Natural killer cell (primary cell): ENCODE results near the gene ZNF830. TPM values are rescaled to one million over a fixed set of nuclear protein-coding genes. Genes with fewer than 3 reads are reported as not detected.

Source experiments
- ATAC-seq, 3 donors: fragments of 150-1000 bp in 2 of 3; fragments of 200-7000 bp in 1 of 3; cut with Tn5 transposase; 1 replicate in 1 of 3; 2 replicates in 2 of 3; pipeline ENCODE4 v1.10.0; 2021; ENCODE audit warnings: mild to moderate bottlenecking in 2 of 3, moderate library complexity in 2 of 3
- DNase-seq, 2 donors: peaks; one replicate each; pipeline versions ENCODE4 v3.0.0 to v3.0.0-alpha.2; 2013 to 2021; ENCODE audit warnings: mixed read lengths in 1 of 2
- H3K27ac ChIP-seq: one replicate; pipeline ENCODE4 v1.5.1; 2013; ENCODE audit warnings: mild to moderate bottlenecking, low read length
- H3K27me3 ChIP-seq: one replicate; pipeline ENCODE4 v1.6.1; 2013; ENCODE audit warnings: low read length; ENCODE audit not compliant: control insufficient read depth, insufficient read depth
- H3K36me3 ChIP-seq: one replicate; pipeline ENCODE4 v1.6.1; 2013; ENCODE audit warnings: low read length; ENCODE audit not compliant: control insufficient read depth, insufficient read depth
- H3K4me1 ChIP-seq: one replicate; pipeline ENCODE4 v1.6.1; 2013; ENCODE audit warnings: low read length; ENCODE audit not compliant: control insufficient read depth, insufficient read depth
- H3K4me3 ChIP-seq: one replicate; pipeline ENCODE4 v1.5.1; 2013; ENCODE audit warnings: low read length
- H3K9me3 ChIP-seq: one replicate; pipeline ENCODE4 v1.6.1; 2013; ENCODE audit warnings: low read length; ENCODE audit not compliant: control insufficient read depth, insufficient read depth
- H3K27ac Mint-ChIP-seq, 2 donors: one replicate each; pipeline ENCODE4 v1.8.0; 2022; ENCODE audit warnings: mild to moderate bottlenecking in 2 of 2, mixed read lengths in 2 of 2, moderate library complexity in 1 of 2
- H3K27me3 Mint-ChIP-seq, 2 donors: one replicate each; pipeline ENCODE4 v1.8.0; 2022; ENCODE audit warnings: low read depth in 2 of 2, mixed read lengths in 2 of 2
- H3K36me3 Mint-ChIP-seq: one replicate; pipeline ENCODE4 v1.8.0; 2022; ENCODE audit warnings: mixed read lengths
- H3K4me1 Mint-ChIP-seq, 2 donors: one replicate each; pipeline ENCODE4 v1.8.0; 2022; ENCODE audit warnings: mixed read lengths in 2 of 2
- H3K4me3 Mint-ChIP-seq: one replicate; pipeline ENCODE4 v1.8.0; 2022; ENCODE audit warnings: mild to moderate bottlenecking, moderate library complexity, mixed read lengths
- H3K9me3 Mint-ChIP-seq, 2 donors: one replicate each; pipeline ENCODE4 v1.8.0; 2022; ENCODE audit warnings: mixed read lengths in 2 of 2
- WGBS: methylation state at CpG from one replicate; pipeline ENCODE4 v1.1.7; 2013; ENCODE audit warnings: missing lambda C conversion rate; ENCODE audit not compliant: insufficient coverage; 5-methylcytosine and 5-hydroxymethylcytosine counted together
- intact Hi-C: fragments of 100-400 bp; cut with micrococcal nuclease; formaldehyde crosslinking; loops from one replicate; pipeline ENCODE4 v1.14.2; 2022
- total RNA-seq, 4 donors: library from RNA; stranded (reverse); fragments of 120-200 nt in 1 of 4; gene quantifications; one replicate each; pipeline versions ENCODE4 v1.2.3 to v1.2.4, GENCODE V29; 2013 to 2022
- TF ChIP-seq, protein P1 (sequence below): fragments of 200-600 bp; IDR thresholded peaks from one replicate; pipeline ENCODE4 v1.8.0; 2022; ENCODE audit warnings: antibody characterized with exemption

The ZNF830 gene
- 10 to 100 TPM; 33.2 to 44.4 (median 34.3) TPM for total RNA-seq
- 39.9 TPM for total RNA-seq (2013)

GRCh38 chr17:34961093-34961911, at the start of gene ZNF830, which contains the start of gene CCT6B:
TSS of gene ZNF830 (plus strand) at chr17:34961540. CDS start at chr17:34961567, 27 bp downstream.
TSS of gene CCT6B (minus strand) at chr17:34961460. CDS start at chr17:34961393, 67 bp downstream.
- peak within 1 kb of the TSS; percentile 95 for H3K4me3 ChIP-seq
- H3K27ac ChIP-seq = peak within 1 kb of the TSS; percentile 97
- H3K9me3 ChIP-seq = no peaks in the 10 kb centered on the region
- under 1% methylated on average over 65 of the region's 65 CpGs for WGBS
- H3K36me3 ChIP-seq = peaks cover 18% of the 10 kb centered on the region
- Mint-ChIP-seq H3K4me3 (peak within 1 kb of the TSS; percentile 100), H3K27me3 (peaks cover 12 to 18% of the 10 kb centered on the region in 2 donors), H3K36me3 (peaks cover 21% of the 10 kb centered on the region), H3K27ac (peak within 1 kb of the TSS; percentile 99 to 100), H3K9me3 (peaks cover 0 to 4% of the 10 kb centered on the region in 2 donors), H3K4me1 (peaks cover 28 to 32% of the 10 kb centered on the region in 2 donors)
- intact Hi-C loops = loop anchor here (1.0 kb wide), 2 partner anchors 19 to 128 kb away; partner anchors contain the start of gene LIG3
- H3K27me3 ChIP-seq = no peaks in the 10 kb centered on the region
- peak; percentile 92 to 94 (median 93) for ATAC-seq
- DNase-seq = peak; percentile 89 to 97
- H3K4me1 ChIP-seq = peaks cover 15% of the 10 kb centered on the region
- TF ChIP-seq, protein P1, sequence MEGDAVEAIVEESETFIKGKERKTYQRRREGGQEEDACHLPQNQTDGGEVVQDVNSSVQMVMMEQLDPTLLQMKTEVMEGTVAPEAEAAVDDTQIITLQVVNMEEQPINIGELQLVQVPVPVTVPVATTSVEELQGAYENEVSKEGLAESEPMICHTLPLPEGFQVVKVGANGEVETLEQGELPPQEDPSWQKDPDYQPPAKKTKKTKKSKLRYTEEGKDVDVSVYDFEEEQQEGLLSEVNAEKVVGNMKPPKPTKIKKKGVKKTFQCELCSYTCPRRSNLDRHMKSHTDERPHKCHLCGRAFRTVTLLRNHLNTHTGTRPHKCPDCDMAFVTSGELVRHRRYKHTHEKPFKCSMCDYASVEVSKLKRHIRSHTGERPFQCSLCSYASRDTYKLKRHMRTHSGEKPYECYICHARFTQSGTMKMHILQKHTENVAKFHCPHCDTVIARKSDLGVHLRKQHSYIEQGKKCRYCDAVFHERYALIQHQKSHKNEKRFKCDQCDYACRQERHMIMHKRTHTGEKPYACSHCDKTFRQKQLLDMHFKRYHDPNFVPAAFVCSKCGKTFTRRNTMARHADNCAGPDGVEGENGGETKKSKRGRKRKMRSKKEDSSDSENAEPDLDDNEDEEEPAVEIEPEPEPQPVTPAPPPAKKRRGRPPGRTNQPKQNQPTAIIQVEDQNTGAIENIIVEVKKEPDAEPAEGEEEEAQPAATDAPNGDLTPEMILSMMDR = no peak

DNA sequence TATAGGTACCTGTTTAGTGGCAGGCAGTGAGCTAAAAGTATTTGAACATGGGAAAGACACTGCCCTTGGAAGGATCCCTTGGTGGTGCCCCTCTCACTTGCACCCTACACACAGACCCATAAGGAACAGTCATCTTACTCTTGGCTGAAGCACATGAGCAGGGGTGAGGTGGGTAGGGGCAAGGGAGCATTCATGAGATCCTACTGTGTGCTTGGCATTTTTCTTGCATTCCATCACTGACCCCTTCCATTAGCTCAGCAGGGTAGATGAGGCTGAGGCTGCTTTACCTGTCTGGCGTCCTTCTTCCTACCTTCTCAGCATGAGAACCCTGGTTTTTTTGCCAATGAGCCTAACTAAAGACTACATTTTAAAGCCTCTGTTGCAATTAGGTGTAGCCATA, 48.3 kb upstream of the ZNF830 start:
- no peak for DNase-seq
- ATAC-seq = no peak
- no peaks in the 10 kb centered on the region for H3K9me3 ChIP-seq
- H3K36me3 Mint-ChIP-seq = no peaks in the 10 kb centered on the region
- TF ChIP-seq, protein P1 = no peak
- H3K27ac Mint-ChIP-seq = no peak overlapping the region
- H3K27ac ChIP-seq = no peak overlapping the region
- intact Hi-C loops = no loop called here
- H3K4me1 ChIP-seq = no peaks in the 10 kb centered on the region
- no peak overlapping the region for H3K4me3 ChIP-seq
- H3K9me3 Mint-ChIP-seq = no peaks in the 10 kb centered on the region
- H3K27me3 Mint-ChIP-seq = peaks cover 2 to 13% of the 10 kb centered on the region in 2 donors
- H3K4me1 Mint-ChIP-seq = no peaks in the 10 kb centered on the region
- H3K36me3 ChIP-seq = no peaks in the 10 kb centered on the region
- 90% methylated on average over 1 of the region's 1 CpG for WGBS
- H3K4me3 Mint-ChIP-seq = no peak overlapping the region
- no peaks in the 10 kb centered on the region for H3K27me3 ChIP-seq

- H3K9me3 ChIP-seq = no peaks in the 10 kb centered on the region
- no peaks in the 10 kb centered on the region for H3K36me3 ChIP-seq
- H3K27ac ChIP-seq = no peak overlapping the region
- H3K27me3 ChIP-seq = no peaks in the 10 kb centered on the region
- H3K36me3 Mint-ChIP-seq = no peaks in the 10 kb centered on the region
- H3K27me3 Mint-ChIP-seq = peaks cover 1 to 4% of the 10 kb centered on the region in 2 donors
- no peak overlapping the region for H3K4me3 ChIP-seq
- no peaks in the 10 kb centered on the region for H3K4me1 ChIP-seq
- TF ChIP-seq, protein P1 = no peak
- ATAC-seq (no peak), DNase-seq (no peak)
- H3K27ac Mint-ChIP-seq = no peak overlapping the region
- H3K4me3 Mint-ChIP-seq = no peak overlapping the region
- intact Hi-C loops = no loop called here
- no peaks in the 10 kb centered on the region for H3K9me3 Mint-ChIP-seq
- no peaks in the 10 kb centered on the region for H3K4me1 Mint-ChIP-seq
- WGBS = 44% methylated on average over 1 of the region's 2 CpGs
These were observed 45.2 kb upstream of the ZNF830 start for GRCh38 chr17:34916120-34916519.
